ENCODE measurements around the gene TK1. TPM values are rescaled to one million over a fixed set of nuclear protein-coding genes. Genes with fewer than 3 reads are reported as not detected.

The TK1 gene
- total RNA-seq, 1 experiment from 2014 or later = 153 TPM

GRCh38 chr17:78124836-78125137 is 62.1 kb downstream of the TK1 start:
- Histone ChIP-seq H3K9me3 (ENCODE audit: control insufficient read depth, insufficient read depth, low read depth, low read length) (no peaks in the 10 kb centered on the region), H3K36me3 (ENCODE audit: control insufficient read depth, insufficient read depth, low read length) (peaks cover 2% of the 10 kb centered on the region; the same call in 1 of the 2 replicates), H3K27ac (ENCODE audit: low read length) (no peak overlapping the region), H3K27me3 (ENCODE audit: control insufficient read depth, insufficient read depth, low read length) (no peaks in the 10 kb centered on the region), H3K4me1 (ENCODE audit: control insufficient read depth, insufficient read depth, low read length) (peaks cover 33% of the 10 kb centered on the region), H3K4me3 (ENCODE audit: low read depth in 2 of 2, low read length in 2 of 2) (no peak overlapping the region)
- DNase-seq (ENCODE audit: low read depth, low spot score) (no peak), ATAC-seq (no peak)
- POLR2A ChIA-PET = no interaction called here
- intact Hi-C loops (cut with micrococcal nuclease; ENCODE audit: unreplicated experiment) (no loop called here), in situ Hi-C loops (cut with HindIII; ENCODE audit: low pct_unique_long_range_greater_than_20kb, low sequenced_read_pairs) (no loop called here)
- CTCF ChIA-PET = no interaction called here
- BruUV-seq (replicated peaks) = no TSS peak
- no peak for TF ChIP-seq REST (IDR thresholded peaks at IDR 0.05; ENCODE audit: insufficient read depth in 1 of 2, low read depth in 2 of 2, low read length in 1 of 2)
- TF ChIP-seq TCF7L2 (IDR thresholded peaks at IDR 0.05; ENCODE audit: low read depth, low read length) = no peak
- TF ChIP-seq CTCF (IDR thresholded peaks at IDR 0.05) = no peak
- TF ChIP-seq SIN3A (IDR thresholded peaks at IDR 0.05; ENCODE audit: borderline replicate concordance, insufficient read depth, low read depth, low read length) = no peak
- no peak for TF ChIP-seq POLR2AphosphoS5 (IDR thresholded peaks at IDR 0.05; ENCODE audit: low read depth, low read length)

Other genes starting within 250 kb of the TK1 start
- gene TNRC6C, start 228.3 kb downstream of the TK1 start, total RNA-seq (2021; ENCODE audit: unreplicated experiment) = 10.1 TPM
- gene TMC6, start 58.3 kb downstream of the TK1 start, total RNA-seq (2021; ENCODE audit: unreplicated experiment) = 58.0 TPM
- gene TMC8, start 56.3 kb downstream of the TK1 start, total RNA-seq (2021; ENCODE audit: unreplicated experiment) = 1.4 TPM
- 0.67 TPM for gene C17orf99, start 40.7 kb downstream of the TK1 start, total RNA-seq (2021; ENCODE audit: unreplicated experiment)
- 204 TPM for gene SYNGR2, start 18.5 kb downstream of the TK1 start, total RNA-seq (2021; ENCODE audit: unreplicated experiment)
- gene AFMID, start 310 bp upstream of the TK1 start, total RNA-seq (2021; ENCODE audit: unreplicated experiment) = 59.3 TPM
- 119 TPM for gene BIRC5, start 27.2 kb upstream of the TK1 start, total RNA-seq (2021; ENCODE audit: unreplicated experiment)
- gene TMEM235, start 44.6 kb upstream of the TK1 start, total RNA-seq (2021; ENCODE audit: unreplicated experiment) = not detected
- 53.1 TPM for gene SOCS3, start 173.0 kb upstream of the TK1 start, total RNA-seq (2021; ENCODE audit: unreplicated experiment)
- gene PGS1, start 191.6 kb upstream of the TK1 start, total RNA-seq (2021; ENCODE audit: unreplicated experiment) = 47.5 TPM